GM23248 (cell line): ENCODE results near the gene LYPD6B.

Experiments used
- EZH2 ChIP-seq: fragments of 200-600 bp; sonication (generic); IDR thresholded peaks from 2 replicates; pipeline ENCODE4 v1.6.1; 2018; ENCODE audit warnings: antibody characterized with exemption, mild to moderate bottlenecking; ENCODE audit not compliant: insufficient read depth, poor library complexity, severe bottlenecking
- EZH2phosphoT487 ChIP-seq: fragments of 200-600 bp; sonication (generic); IDR thresholded peaks from 2 replicates; pipeline ENCODE4 v1.6.1; 2018; ENCODE audit warnings: antibody characterized with exemption, moderate library complexity, mild to moderate bottlenecking, low read depth; ENCODE audit not compliant: insufficient read depth

DNA sequence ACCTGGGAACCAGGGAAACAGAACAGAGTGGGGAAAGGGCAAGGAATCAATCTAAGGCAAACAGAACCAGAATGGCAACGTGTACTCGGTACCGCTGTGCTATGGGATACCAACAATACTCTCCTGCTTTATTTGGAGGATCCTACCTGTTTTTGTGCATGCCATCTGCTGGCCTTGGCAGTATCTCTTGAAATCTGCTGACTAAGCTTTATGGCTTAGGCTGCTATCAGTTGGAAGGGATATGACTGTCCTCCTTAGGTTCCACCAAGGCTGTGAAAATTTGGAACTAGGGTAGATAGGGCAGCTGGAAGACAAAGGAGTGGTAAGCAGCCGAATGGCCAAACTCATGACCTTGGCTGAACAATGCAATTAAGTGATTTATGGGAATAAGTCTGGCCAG is 220.6 kb downstream of the LYPD6B start:
- TF ChIP-seq EZH2phosphoT487 (no peak), EZH2 (no peak)
